Activated CD8-positive, alpha-beta T cell treated with anti-CD3 and anti-CD28 coated beads for 36 hours (primary cell): Measurements from ENCODE around the gene ASB10. TPM values are rescaled to one million over a fixed set of nuclear protein-coding genes. Genes with fewer than 3 reads are reported as not detected.

Experiments used
- ATAC-seq: fragments of 200-7000 bp; cut with Tn5 transposase; one replicate; pipeline ENCODE4 v1.10.0; 2021; ENCODE audit warnings: mild to moderate bottlenecking, moderate library complexity
- CTCF ChIA-PET: fragments of 350-600 bp; sonication (Branson Sonifier 250); formaldehyde crosslinking; loops from one replicate; lab custom pipeline; 2021; ENCODE audit warnings: antibody characterized with exemption; lab: Charles Lee
- POLR2A ChIA-PET: fragments of 350-600 bp; sonication (Branson Sonifier 250); formaldehyde crosslinking; loops from one replicate; lab custom pipeline; 2021; ENCODE audit warnings: antibody characterized with exemption; lab: Charles Lee
- DNase-seq: peaks from one replicate; pipeline ENCODE4 v3.0.0-alpha.2; 2020
- H3K27ac Mint-ChIP-seq: one replicate; pipeline ENCODE4 v1.8.0; 2021; ENCODE audit warnings: mild to moderate bottlenecking, mixed read lengths
- H3K27me3 Mint-ChIP-seq: one replicate; pipeline ENCODE4 v1.8.0; 2021; ENCODE audit warnings: mixed read lengths
- H3K36me3 Mint-ChIP-seq: one replicate; pipeline ENCODE4 v1.8.0; 2021; ENCODE audit warnings: low read depth, mixed read lengths
- H3K4me1 Mint-ChIP-seq: one replicate; pipeline ENCODE4 v1.8.0; 2021; ENCODE audit warnings: low read depth, mixed read lengths
- H3K4me3 Mint-ChIP-seq: one replicate; pipeline ENCODE4 v1.8.0; 2021; ENCODE audit warnings: mild to moderate bottlenecking, moderate library complexity, mixed read lengths
- H3K9me3 Mint-ChIP-seq: one replicate; pipeline ENCODE4 v1.8.0; 2021; ENCODE audit warnings: mixed read lengths
- intact Hi-C: fragments of 100-400 bp; cut with micrococcal nuclease; formaldehyde crosslinking; loops from one replicate; pipeline ENCODE4 v1.10.0; 2022
- total RNA-seq, 2 experiments: library from RNA; stranded (reverse); gene quantifications; one replicate each; pipeline ENCODE4 v1.2.3, GENCODE V29; 2021
- TF ChIP-seq, protein P1 (sequence below): fragments of 200-600 bp; IDR thresholded peaks from one replicate; pipeline ENCODE4 v1.8.0; 2022; ENCODE audit warnings: antibody characterized with exemption, mild to moderate bottlenecking

Gene ASB10
- total RNA-seq, 2 experiments from 2014 or later, result not detected

DNA sequence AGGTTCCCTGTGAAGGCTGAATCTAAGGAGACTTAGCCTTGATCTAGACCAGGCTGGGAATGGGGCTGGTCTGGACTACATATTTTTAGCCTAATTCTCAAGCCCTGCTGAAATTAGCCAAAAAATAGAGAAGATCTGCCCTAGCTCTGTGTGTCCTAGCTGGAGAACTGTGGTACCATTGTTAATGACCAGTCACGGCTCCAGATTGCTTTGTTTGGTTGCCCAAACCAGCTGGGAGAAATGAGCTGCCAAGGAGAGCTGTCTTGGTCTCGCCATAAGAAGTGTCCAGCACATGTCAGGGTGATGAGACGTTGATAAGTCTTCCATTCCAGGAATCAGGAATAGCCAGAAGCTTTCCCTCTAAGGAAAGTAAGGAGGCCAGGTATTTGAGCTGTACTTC lies 40.3 kb downstream of the ASB10 start:
- no peaks in the 10 kb centered on the region for H3K4me1 Mint-ChIP-seq
- DNase-seq (no peak), ATAC-seq (no peak)
- peaks cover 3% of the 10 kb centered on the region for H3K36me3 Mint-ChIP-seq
- peaks cover 10% of the 10 kb centered on the region for H3K27me3 Mint-ChIP-seq
- ChIA-PET POLR2A (no interaction called here), CTCF (interaction anchor here (1.3 to 1.8 kb wide), 4 partner anchors 21 to 35 kb away, joined by 4 to 7 read pairs (median 6); partner anchors contain the start of gene GBX1)
- intact Hi-C loops, result no loop called here
- no peak overlapping the region for H3K27ac Mint-ChIP-seq
- TF ChIP-seq, protein P1, sequence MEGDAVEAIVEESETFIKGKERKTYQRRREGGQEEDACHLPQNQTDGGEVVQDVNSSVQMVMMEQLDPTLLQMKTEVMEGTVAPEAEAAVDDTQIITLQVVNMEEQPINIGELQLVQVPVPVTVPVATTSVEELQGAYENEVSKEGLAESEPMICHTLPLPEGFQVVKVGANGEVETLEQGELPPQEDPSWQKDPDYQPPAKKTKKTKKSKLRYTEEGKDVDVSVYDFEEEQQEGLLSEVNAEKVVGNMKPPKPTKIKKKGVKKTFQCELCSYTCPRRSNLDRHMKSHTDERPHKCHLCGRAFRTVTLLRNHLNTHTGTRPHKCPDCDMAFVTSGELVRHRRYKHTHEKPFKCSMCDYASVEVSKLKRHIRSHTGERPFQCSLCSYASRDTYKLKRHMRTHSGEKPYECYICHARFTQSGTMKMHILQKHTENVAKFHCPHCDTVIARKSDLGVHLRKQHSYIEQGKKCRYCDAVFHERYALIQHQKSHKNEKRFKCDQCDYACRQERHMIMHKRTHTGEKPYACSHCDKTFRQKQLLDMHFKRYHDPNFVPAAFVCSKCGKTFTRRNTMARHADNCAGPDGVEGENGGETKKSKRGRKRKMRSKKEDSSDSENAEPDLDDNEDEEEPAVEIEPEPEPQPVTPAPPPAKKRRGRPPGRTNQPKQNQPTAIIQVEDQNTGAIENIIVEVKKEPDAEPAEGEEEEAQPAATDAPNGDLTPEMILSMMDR, result no peak
- no peak overlapping the region for H3K4me3 Mint-ChIP-seq
- no peaks in the 10 kb centered on the region for H3K9me3 Mint-ChIP-seq

DNA sequence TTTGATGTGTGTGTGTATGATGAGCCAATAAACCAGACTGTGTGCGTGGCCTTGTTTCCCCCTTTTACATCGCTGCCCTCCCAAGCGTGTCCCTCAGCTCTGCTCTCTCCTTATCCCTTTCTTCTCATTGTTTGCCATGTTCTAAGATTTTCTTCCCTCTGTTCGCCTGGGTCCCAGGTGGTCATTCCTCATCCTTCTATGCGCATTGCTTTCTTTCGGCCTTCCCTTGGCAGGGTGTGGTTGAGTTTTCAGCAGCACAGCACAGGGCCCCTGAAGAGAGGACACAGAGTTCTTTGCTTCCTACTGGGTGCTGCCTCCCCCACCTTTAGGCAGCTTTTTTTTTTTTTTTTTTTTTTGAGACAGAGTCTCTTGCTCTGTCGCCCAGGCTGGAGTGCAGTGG lies 42.7 kb downstream of the ASB10 start:
- Mint-ChIP-seq H3K4me3 (no peak overlapping the region), H3K27ac (no peak overlapping the region), H3K4me1 (no peaks in the 10 kb centered on the region), H3K9me3 (no peaks in the 10 kb centered on the region), H3K27me3 (peaks cover 3% of the 10 kb centered on the region), H3K36me3 (peaks cover 5% of the 10 kb centered on the region)
- ChIA-PET CTCF (interaction anchor here (1.0 kb wide), 1 partner anchor 20 kb away, joined by 3 read pairs; no protein-coding TSS in a partner anchor), POLR2A (no interaction called here)
- TF ChIP-seq, protein P1, result no peak
- DNase-seq (no peak), ATAC-seq (no peak)
- intact Hi-C loops, result no loop called here

DNA sequence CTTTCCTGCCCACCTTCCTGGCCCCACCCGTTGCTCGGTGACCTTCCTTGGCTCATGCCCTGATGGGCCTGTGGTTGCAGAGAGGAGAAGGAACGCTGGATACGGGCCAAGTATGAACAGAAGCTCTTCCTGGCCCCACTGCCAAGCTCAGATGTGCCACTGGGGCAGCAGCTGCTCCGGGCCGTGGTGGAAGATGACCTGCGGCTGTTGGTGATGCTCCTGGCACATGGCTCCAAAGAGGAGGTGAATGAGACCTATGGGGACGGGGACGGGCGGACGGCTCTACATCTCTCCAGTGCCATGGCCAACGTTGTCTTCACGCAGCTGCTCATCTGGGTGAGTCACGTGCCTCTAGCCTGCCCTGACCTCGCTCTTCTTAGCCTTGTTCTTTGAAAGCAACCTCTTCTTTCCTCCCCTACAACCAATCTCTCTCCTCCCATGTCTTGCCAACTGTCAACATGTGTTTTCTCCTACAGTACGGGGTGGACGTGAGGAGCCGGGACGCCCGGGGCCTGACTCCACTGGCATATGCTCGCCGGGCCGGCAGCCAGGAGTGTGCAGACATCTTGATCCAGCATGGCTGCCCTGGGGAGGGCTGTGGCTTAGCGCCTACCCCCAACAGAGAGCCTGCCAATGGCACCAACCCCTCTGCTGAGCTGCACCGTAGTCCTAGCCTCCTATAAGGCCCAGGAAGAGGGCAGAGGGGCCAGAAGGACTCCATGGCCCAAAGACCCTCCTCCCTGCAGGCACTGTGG lies 43.6 kb downstream of the ASB10 start:
- TF ChIP-seq, protein P1, result no peak
- H3K36me3 Mint-ChIP-seq, result peaks cover 5% of the 10 kb centered on the region
- no peak for ATAC-seq
- no peak overlapping the region for H3K4me3 Mint-ChIP-seq
- CTCF ChIA-PET, result interaction anchor here (1.0 kb wide), 1 partner anchor 24 kb away, joined by 3 read pairs; no protein-coding TSS in a partner anchor
- intact Hi-C loops, result no loop called here
- POLR2A ChIA-PET, result interaction anchor here (0.9 kb wide), 1 partner anchor 346 kb away, joined by 3 read pairs; no protein-coding TSS in a partner anchor
- no peak for DNase-seq
- H3K27me3 Mint-ChIP-seq, result no peaks in the 10 kb centered on the region
- H3K9me3 Mint-ChIP-seq, result no peaks in the 10 kb centered on the region
- no peaks in the 10 kb centered on the region for H3K4me1 Mint-ChIP-seq
- no peak overlapping the region for H3K27ac Mint-ChIP-seq

DNA sequence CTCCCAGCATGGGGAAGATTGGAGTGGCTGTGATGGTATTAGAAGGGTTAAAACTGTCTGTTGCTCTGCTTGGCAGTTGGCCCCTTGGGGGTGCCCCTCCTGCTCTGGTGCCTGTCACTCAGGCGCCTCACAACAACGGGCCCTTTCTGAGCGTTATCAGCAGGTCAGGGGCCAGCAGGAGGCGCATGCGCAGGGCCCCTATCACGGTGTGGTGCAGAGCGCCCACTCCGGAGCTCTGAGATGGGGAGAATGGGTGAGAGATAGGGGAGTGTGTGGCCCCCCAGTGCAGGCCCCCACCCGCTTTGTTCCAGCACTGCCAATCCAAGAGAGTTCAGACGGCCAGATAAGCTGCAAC lies 44.4 kb downstream of the ASB10 start:
- intact Hi-C loops, result no loop called here
- CTCF ChIA-PET, result interaction anchor here (1.0 kb wide), 1 partner anchor 25 kb away, joined by 3 read pairs; no protein-coding TSS in a partner anchor
- Mint-ChIP-seq H3K27ac (no peak overlapping the region), H3K9me3 (no peaks in the 10 kb centered on the region), H3K4me1 (no peaks in the 10 kb centered on the region), H3K36me3 (peaks cover 5% of the 10 kb centered on the region), H3K4me3 (no peak overlapping the region), H3K27me3 (no peaks in the 10 kb centered on the region)
- ATAC-seq (no peak), DNase-seq (no peak)
- POLR2A ChIA-PET, result no interaction called here
- TF ChIP-seq, protein P1, result no peak
